ENCODE data around the gene RET. TPM values are rescaled to one million over a fixed set of nuclear protein-coding genes. Genes with fewer than 3 reads are reported as not detected.

RET gene
- total RNA-seq, 1 experiment from 2014 or later = 21.4 TPM

DNA sequence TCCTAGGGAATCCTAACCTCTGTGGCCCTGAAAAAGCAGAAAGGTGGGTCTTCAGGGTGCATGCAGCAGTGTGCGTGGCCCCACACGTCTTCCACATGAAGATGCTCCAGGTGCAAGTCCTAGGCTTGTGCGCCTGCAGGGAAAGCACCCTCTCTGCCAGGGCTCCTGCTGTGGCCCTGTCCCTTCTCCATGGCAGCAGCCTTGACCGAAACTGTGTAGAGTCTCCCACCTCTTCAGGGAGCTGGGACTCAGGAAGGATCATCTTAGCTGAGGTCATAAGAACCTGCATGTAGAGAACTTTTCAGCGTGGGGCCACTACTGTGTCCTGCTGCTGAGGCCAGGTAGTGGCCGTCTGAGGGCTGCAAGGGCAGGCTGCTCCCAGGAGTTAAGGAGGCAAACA lies 55.0 kb downstream of the RET start:
- Mint-ChIP-seq H3K27ac (no peak overlapping the region), H3K9me3 (no peaks in the 10 kb centered on the region), H3K27me3 (ENCODE audit: low read depth) (peaks cover 8% of the 10 kb centered on the region), H3K4me1 (peaks cover 4% of the 10 kb centered on the region; the same call in 1 of the 2 replicates), H3K36me3 (no peaks in the 10 kb centered on the region), H3K4me3 (no peak overlapping the region)
- CTCF ChIA-PET = no interaction called here
- TF ChIP-seq GABPB1 (CRISPR knock-in tag; IDR thresholded peaks at IDR 0.05) (no peak), TEAD1 (CRISPR knock-in tag; IDR thresholded peaks at IDR 0.05) (no peak), RELA (CRISPR knock-in tag; IDR thresholded peaks at IDR 0.05; ENCODE audit: borderline replicate concordance) (no peak), JUN (CRISPR knock-in tag; IDR thresholded peaks at IDR 0.05) (no peak), ZNF423 (CRISPR knock-in tag; IDR thresholded peaks at IDR 0.05) (no peak), NR1H2 (CRISPR knock-in tag; IDR thresholded peaks at IDR 0.05) (no peak), IRF2 (CRISPR knock-in tag; IDR thresholded peaks at IDR 0.05; ENCODE audit: borderline replicate concordance, low read depth) (no peak), KAT7 (CRISPR knock-in tag; IDR thresholded peaks at IDR 0.05; ENCODE audit: borderline replicate concordance) (no peak), NFE2L1 (CRISPR knock-in tag; IDR thresholded peaks at IDR 0.05) (no peak), ESRRA (CRISPR knock-in tag; IDR thresholded peaks at IDR 0.05; ENCODE audit: borderline replicate concordance) (no peak), SOX15 (CRISPR knock-in tag; IDR thresholded peaks at IDR 0.05) (no peak), NFATC4 (CRISPR knock-in tag; IDR thresholded peaks at IDR 0.05) (no peak), TCF7 (CRISPR knock-in tag; IDR thresholded peaks at IDR 0.05; ENCODE audit: low read depth) (no peak)
- TF ChIP-seq, protein P1, sequence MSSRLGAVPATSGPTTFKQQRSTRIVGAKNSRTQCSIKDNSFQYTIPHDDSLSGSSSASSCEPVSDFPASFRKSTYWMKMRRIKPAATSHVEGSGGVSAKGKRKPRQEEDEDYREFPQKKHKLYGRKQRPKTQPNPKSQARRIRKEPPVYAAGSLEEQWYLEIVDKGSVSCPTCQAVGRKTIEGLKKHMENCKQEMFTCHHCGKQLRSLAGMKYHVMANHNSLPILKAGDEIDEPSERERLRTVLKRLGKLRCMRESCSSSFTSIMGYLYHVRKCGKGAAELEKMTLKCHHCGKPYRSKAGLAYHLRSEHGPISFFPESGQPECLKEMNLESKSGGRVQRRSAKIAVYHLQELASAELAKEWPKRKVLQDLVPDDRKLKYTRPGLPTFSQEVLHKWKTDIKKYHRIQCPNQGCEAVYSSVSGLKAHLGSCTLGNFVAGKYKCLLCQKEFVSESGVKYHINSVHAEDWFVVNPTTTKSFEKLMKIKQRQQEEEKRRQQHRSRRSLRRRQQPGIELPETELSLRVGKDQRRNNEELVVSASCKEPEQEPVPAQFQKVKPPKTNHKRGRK (CRISPR knock-in tag; IDR thresholded peaks at IDR 0.05; ENCODE audit: borderline replicate concordance) = no peak
- TF ChIP-seq, protein P2, sequence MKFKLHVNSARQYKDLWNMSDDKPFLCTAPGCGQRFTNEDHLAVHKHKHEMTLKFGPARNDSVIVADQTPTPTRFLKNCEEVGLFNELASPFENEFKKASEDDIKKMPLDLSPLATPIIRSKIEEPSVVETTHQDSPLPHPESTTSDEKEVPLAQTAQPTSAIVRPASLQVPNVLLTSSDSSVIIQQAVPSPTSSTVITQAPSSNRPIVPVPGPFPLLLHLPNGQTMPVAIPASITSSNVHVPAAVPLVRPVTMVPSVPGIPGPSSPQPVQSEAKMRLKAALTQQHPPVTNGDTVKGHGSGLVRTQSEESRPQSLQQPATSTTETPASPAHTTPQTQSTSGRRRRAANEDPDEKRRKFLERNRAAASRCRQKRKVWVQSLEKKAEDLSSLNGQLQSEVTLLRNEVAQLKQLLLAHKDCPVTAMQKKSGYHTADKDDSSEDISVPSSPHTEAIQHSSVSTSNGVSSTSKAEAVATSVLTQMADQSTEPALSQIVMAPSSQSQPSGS (CRISPR knock-in tag; IDR thresholded peaks at IDR 0.05; ENCODE audit: borderline replicate concordance, low read depth) = no peak
- TF ChIP-seq, protein P3, sequence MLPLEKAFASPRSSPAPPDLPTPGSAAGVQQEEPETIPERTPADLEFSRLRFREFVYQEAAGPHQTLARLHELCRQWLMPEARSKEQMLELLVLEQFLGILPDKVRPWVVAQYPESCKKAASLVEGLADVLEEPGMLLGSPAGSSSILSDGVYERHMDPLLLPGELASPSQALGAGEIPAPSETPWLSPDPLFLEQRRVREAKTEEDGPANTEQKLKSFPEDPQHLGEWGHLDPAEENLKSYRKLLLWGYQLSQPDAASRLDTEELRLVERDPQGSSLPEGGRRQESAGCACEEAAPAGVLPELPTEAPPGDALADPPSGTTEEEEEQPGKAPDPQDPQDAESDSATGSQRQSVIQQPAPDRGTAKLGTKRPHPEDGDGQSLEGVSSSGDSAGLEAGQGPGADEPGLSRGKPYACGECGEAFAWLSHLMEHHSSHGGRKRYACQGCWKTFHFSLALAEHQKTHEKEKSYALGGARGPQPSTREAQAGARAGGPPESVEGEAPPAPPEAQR (CRISPR knock-in tag; IDR thresholded peaks at IDR 0.05) = no peak
- TF ChIP-seq, protein P4, sequence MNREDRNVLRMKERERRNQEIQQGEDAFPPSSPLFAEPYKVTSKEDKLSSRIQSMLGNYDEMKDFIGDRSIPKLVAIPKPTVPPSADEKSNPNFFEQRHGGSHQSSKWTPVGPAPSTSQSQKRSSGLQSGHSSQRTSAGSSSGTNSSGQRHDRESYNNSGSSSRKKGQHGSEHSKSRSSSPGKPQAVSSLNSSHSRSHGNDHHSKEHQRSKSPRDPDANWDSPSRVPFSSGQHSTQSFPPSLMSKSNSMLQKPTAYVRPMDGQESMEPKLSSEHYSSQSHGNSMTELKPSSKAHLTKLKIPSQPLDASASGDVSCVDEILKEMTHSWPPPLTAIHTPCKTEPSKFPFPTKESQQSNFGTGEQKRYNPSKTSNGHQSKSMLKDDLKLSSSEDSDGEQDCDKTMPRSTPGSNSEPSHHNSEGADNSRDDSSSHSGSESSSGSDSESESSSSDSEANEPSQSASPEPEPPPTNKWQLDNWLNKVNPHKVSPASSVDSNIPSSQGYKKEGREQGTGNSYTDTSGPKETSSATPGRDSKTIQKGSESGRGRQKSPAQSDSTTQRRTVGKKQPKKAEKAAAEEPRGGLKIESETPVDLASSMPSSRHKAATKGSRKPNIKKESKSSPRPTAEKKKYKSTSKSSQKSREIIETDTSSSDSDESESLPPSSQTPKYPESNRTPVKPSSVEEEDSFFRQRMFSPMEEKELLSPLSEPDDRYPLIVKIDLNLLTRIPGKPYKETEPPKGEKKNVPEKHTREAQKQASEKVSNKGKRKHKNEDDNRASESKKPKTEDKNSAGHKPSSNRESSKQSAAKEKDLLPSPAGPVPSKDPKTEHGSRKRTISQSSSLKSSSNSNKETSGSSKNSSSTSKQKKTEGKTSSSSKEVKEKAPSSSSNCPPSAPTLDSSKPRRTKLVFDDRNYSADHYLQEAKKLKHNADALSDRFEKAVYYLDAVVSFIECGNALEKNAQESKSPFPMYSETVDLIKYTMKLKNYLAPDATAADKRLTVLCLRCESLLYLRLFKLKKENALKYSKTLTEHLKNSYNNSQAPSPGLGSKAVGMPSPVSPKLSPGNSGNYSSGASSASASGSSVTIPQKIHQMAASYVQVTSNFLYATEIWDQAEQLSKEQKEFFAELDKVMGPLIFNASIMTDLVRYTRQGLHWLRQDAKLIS (CRISPR knock-in tag; IDR thresholded peaks at IDR 0.05; ENCODE audit: borderline replicate concordance) = no peak
- no peak for DNase-seq (ENCODE audit: low spot score)
- no peak for ATAC-seq
- POLR2A ChIA-PET = interaction anchor here (0.5 kb wide), 1 partner anchor 14 kb away, joined by 6 read pairs; no protein-coding TSS in a partner anchor
